ENCODE results near the gene CDK5RAP3. TPM values are rescaled to one million over a fixed set of nuclear protein-coding genes. Genes with fewer than 3 reads are reported as not detected.

Gene CDK5RAP3
- total RNA-seq = 64.2 and 67.0 TPM in 2 replicates

GRCh38 chr17:47970725-47971499 is at the start of gene CDK5RAP3:
CDK5RAP3 (plus strand) TSS chr17:47971113; CDS start chr17:47971147, 34 bp downstream.

DNA sequence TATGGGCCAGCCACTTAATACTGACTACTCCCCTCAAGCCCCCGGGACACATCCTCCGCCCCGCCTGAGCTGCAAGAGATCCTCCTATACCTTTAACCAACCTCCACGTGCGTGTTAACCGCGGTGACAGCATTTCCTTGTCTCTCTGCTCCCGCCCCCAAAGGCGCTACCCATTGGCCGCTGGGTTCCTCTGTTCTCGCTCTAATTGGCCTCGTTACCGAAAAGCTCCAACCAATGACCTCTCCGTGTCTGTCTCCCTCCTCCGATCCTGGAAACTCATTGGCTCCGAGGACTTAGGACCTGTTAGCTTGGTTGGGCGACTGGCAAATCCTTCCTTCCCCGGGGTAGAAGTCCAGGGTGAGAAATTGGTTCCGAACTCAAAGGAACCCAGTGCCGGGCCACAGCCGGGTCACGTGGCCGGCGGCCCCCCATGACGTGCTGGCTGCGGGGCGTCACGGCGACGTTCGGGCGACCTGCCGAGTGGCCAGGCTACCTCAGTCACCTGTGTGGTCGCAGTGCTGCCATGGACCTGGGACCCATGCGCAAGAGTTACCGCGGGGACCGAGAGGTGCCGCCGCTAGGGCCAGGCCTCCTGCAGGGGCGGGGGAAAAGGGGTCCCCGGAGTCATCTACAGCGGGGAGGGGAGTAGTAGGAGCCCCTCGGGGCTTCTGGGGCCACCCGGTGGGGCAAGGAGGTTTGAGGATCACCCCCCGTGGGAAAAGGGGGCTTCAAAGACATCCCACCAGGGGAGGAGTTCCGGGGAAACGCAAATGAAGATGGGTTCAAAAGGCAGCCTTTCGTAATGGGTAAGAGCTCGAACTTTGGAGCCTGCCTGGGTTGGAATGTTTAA is 29.4 kb upstream of the CDK5RAP3 start, which contains the start of gene PNPO:
Gene PNPO, plus strand, starts transcription at position 326 of the 850 bp plus-strand sequence. Its CDS starts 105 bp downstream, at position 431.

GRCh38 chr17:47957591-47958490 is 13.1 kb upstream of the CDK5RAP3 start, which contains the start of gene PRR15L:
PRR15L (minus strand) TSS chr17:47957883; CDS start chr17:47953234, 4,649 bp downstream.

Other genes starting within 250 kb of the CDK5RAP3 start
- gene TBX21, start 237.9 kb upstream of the CDK5RAP3 start, total RNA-seq = not detected in 2 replicates
- gene OSBPL7, start 149.3 kb upstream of the CDK5RAP3 start, total RNA-seq = 6.8 and 10.4 TPM in 2 replicates
- gene MRPL10, start 139.6 kb upstream of the CDK5RAP3 start, total RNA-seq = 26.1 and 33.0 TPM in 2 replicates
- gene LRRC46, start 139.4 kb upstream of the CDK5RAP3 start, total RNA-seq = under 0.01 TPM in 1 of 2 replicates, not detected in the other
- 28.1 and 50.5 TPM in 2 replicates for gene SCRN2, start 129.8 kb upstream of the CDK5RAP3 start, total RNA-seq
- gene SP6, start 120.0 kb upstream of the CDK5RAP3 start, total RNA-seq = 0.12 and 0.16 TPM in 2 replicates
- 2.8 and 3.3 TPM in 2 replicates for gene SP2, start 74.9 kb upstream of the CDK5RAP3 start, total RNA-seq
- 40.6 and 49.8 TPM in 2 replicates for gene PNPO, start 29.5 kb upstream of the CDK5RAP3 start, total RNA-seq
- not detected in 2 replicates for gene PRR15L, start 13.2 kb upstream of the CDK5RAP3 start, total RNA-seq
- gene COPZ2, start 66.7 kb downstream of the CDK5RAP3 start, total RNA-seq = 64.1 and 95.6 TPM in 2 replicates
- gene NFE2L1, start 77.2 kb downstream of the CDK5RAP3 start, total RNA-seq = 143 and 150 TPM in 2 replicates
- gene CBX1, start 130.4 kb downstream of the CDK5RAP3 start, total RNA-seq = 23.4 and 27.7 TPM in 2 replicates
- gene SNX11, start 136.7 kb downstream of the CDK5RAP3 start, total RNA-seq = 13.0 and 16.2 TPM in 2 replicates

All from hair follicle dermal papilla cell (primary cell).